ENCODE measurements around the gene ZNF555.

GRCh38 chr19:2796659-2797266, 44.5 kb upstream of the ZNF555 start:
- TF ChIP-seq TARDBP (IDR thresholded peaks at IDR 0.05) (no peak), FOXK2 (IDR thresholded peaks at IDR 0.05) (no peak), SP1 (IDR thresholded peaks at IDR 0.05) (no peak), PKNOX1 (IDR thresholded peaks at IDR 0.05) (no peak), NFRKB (IDR thresholded peaks at IDR 0.05) (no peak), FOXA1 (IDR thresholded peaks at IDR 0.05) (no peak), ELF4 (IDR thresholded peaks at IDR 0.05) (no peak), FOXM1 (IDR thresholded peaks at IDR 0.05; ENCODE audit: borderline replicate concordance) (no peak), HDGF (IDR thresholded peaks at IDR 0.05; ENCODE audit: borderline replicate concordance) (no peak), BHLHE40 (IDR thresholded peaks at IDR 0.05; ENCODE audit: borderline replicate concordance) (no peak), SUZ12 (IDR thresholded peaks at IDR 0.05) (no peak), ZNF384 (IDR thresholded peaks at IDR 0.05) (no peak)

All from HEK293T (cell line).